ENCODE results near the gene USP15.
A peak's percentile ranks its signal among the peaks of the same experiment; 100 is the strongest.
"Not testable (repeated sequence)": the region's sequence is repeated elsewhere in the genome, so short reads cannot be mapped to it uniquely, and the experiment has no call there.

Gene USP15

GRCh38 chr12:62379026-62379722 lies 119.0 kb downstream of the USP15 start:
- DNase-seq: no peak

- DNase-seq: no peak
These were observed 119.5 kb downstream of the USP15 start for GRCh38 chr12:62379723-62380045.

GRCh38 chr12:62382526-62382925 lies 122.3 kb downstream of the USP15 start:
- no peak for DNase-seq

GRCh38 chr12:62396750-62397149 lies 136.5 kb downstream of the USP15 start:
- DNase-seq: no peak

- DNase-seq: no peak
These were observed 139.9 kb downstream of the USP15 start for GRCh38 chr12:62400135-62400534.

- DNase-seq: no peak
These were observed 141.4 kb downstream of the USP15 start for GRCh38 chr12:62401631-62402030.

- no peak for DNase-seq
These were observed 142.8 kb downstream of the USP15 start for GRCh38 chr12:62403031-62403430.

GRCh38 chr12:62407587-62407986 lies 147.4 kb downstream of the USP15 start:
- DNase-seq: no peak

GRCh38 chr12:62409068-62409467 lies 148.9 kb downstream of the USP15 start:
- no peak for DNase-seq

GRCh38 chr12:62414180-62414579 lies 154.0 kb downstream of the USP15 start:
- DNase-seq: no peak

- DNase-seq: no peak
These were observed 165.9 kb downstream of the USP15 start for GRCh38 chr12:62426089-62426488.

GRCh38 chr12:62429457-62429856 lies 169.3 kb downstream of the USP15 start:
- no peak for DNase-seq

- DNase-seq: no peak
These were observed 174.5 kb downstream of the USP15 start for GRCh38 chr12:62434494-62435302.

- DNase-seq: peak; percentile 20
These were observed 175.3 kb downstream of the USP15 start for GRCh38 chr12:62435303-62436163.

GRCh38 chr12:62436164-62436503 lies 175.9 kb downstream of the USP15 start:
- DNase-seq: no peak

- peak; percentile 63 for DNase-seq
These were observed 178.0 kb downstream of the USP15 start for GRCh38 chr12:62438098-62438692.

GRCh38 chr12:62446754-62447452 lies 186.7 kb downstream of the USP15 start:
- no peak for DNase-seq

GRCh38 chr12:62448436-62448835 lies 188.2 kb downstream of the USP15 start:
- no peak for DNase-seq

- not testable (repeated sequence) for DNase-seq
These were observed 195.2 kb downstream of the USP15 start for GRCh38 chr12:62455429-62455828.

GRCh38 chr12:62458626-62459025 lies 198.4 kb downstream of the USP15 start:
- no peak for DNase-seq

- DNase-seq: no peak
These were observed 199.8 kb downstream of the USP15 start for GRCh38 chr12:62459976-62460375.

- DNase-seq: not testable (repeated sequence)
These were observed 201.1 kb downstream of the USP15 start for GRCh38 chr12:62461171-62461837.
